ENCODE measurements around the gene SEZ6L.
"Not testable (repeated sequence)": the region's sequence is repeated elsewhere in the genome, so short reads cannot be mapped to it uniquely, and the experiment has no call there.

The SEZ6L gene

DNA sequence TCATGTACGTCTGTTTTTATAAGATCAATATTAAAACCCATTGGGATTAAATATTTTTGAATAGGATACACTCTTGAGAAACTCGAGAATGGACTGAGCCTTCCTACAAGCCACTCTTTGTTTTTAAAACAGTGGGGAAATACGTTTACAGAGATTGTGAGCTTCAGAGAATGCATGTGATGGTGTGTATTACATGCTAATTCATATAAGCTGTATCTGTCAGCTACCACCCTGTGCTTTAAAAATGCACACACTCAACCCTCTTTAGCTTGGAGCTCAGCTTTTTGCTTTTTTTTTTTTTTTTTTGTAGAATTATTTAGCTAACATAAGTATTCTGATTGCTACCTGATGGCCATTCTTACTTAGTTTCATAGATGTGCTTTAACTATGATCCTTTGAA, 213.5 kb downstream of the SEZ6L start:
- no peak for DNase-seq (ENCODE audit: low read depth in 2 of 2)

DNA sequence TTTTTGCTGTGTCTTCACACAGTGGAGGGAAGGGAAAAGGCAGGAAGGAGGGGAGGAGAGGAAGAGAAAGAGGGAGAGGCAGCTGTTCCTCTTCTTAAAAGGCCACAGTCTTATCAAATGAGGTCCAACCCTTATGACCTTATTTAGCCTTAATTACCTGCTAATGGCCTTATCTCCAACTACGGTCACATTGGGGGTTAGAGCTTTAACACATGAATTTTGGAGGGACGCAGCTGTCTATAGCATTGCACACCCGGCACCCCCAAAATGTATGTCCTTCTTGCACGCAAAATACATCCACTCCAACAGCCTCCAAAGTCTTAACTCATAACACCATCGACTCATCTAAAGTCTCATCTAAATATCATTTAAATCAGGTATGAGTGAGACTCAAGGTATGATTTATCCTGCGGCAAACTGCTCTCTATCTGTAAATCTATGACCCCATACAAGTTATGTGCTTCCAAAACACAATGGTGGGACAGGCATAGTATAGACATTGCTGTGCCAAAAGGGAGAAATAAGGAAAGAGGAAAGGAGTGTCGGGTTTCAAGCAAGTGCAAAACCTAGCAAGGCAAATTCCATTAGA, 214.8 kb downstream of the SEZ6L start:
- no peak for DNase-seq (ENCODE audit: low read depth in 2 of 2)

DNA sequence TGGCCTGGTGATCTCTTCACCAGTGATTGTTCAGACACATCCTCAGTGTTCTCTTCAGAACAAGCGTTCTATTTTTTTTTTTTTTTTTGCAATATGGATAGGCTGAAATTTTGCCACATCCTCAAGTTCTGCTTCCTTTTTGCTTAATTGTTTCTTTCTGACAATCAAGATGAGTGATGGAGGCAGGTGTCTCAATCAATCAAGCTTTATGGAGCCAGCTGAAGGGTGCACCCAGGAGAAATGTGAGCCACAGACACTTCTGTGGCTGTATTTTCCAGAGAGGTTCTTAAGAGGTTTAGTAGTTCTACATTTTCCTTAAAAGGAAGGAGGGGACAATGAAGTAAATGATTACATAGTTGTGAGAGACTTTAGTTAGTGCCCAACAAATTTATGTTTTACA, 215.9 kb downstream of the SEZ6L start:
- no peak for DNase-seq (ENCODE audit: low read depth in 2 of 2)

DNA sequence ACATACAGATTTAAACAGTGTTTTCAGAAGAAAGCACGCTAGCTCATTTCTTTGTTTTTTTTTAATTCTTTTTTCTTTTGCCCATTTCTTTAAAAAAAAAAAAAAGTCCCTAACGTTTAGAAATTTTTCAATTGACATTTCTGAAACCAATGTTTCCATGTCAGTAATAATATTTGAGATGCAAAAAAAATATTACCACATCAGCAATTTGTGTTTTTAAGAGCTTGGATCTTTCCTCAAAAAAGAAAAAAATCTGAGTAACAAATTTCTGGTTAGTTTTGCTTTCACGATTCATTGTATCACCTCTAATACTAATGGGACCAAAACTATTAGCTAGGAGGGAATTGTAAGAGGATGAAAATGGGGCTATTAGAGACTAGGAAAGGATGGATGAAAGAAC, 219.9 kb downstream of the SEZ6L start:
- no peak for DNase-seq (ENCODE audit: low read depth in 2 of 2)

DNA sequence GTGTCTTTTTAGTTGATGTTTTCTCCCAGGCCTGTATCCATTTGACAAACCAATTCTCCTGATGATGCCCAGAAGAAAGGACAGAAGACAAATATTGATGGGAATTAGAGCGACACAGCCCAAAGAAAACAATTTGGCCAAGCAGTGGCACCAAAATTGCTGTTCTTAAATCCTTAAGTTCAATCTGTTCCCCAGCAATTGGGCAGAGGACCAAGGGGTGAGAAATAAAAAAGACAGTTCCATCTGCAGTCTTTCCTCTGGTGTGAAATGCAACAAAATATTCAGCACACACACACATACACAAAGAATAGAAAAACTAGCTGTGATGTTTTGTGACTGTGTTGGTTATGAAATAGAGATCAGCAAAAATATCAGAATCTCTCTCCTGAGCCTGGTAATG, 221.8 kb downstream of the SEZ6L start:
- DNase-seq (ENCODE audit: low read depth in 2 of 2) = no peak

DNA sequence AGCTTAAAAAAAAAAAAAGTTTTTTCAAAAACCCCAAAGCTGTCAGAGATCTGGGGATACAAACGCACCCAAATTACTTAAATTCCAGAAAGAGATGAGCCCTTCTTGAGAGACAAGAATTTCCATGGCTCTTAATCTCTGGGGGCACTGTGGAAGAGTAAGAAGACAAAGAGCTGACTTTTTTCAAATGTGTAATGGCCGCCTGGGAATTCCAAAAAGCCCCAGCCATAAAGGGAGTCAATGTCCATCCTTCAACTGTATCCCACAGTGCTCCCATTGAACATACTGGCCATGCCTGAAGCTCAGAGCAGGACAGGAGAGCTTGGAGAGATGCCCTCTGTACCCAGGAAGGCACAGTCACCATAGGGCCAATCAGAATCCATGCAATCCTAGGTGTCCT, 222.4 kb downstream of the SEZ6L start:
- DNase-seq (ENCODE audit: low read depth in 2 of 2) = no peak

DNA sequence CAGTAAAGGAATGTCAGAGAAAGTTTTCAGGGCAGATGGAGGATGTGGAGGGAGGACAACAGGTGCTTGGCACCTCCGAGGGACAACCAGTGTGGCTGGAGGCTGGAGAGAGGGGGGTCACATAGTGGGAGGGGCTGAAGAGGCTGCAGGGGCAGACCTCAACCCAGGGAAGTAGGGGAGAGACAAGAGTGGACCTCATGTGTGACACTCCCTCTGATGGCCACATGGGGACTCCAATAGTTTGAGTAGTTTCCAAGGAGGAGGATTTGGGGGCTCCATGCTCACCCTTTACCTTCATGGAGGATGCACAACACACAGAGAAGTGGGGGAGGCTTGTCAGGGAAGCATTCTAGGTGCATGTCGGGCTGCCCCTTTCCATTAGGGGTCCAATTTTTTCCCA, 224.7 kb downstream of the SEZ6L start:
- no peak for DNase-seq (ENCODE audit: low read depth in 2 of 2)

DNA sequence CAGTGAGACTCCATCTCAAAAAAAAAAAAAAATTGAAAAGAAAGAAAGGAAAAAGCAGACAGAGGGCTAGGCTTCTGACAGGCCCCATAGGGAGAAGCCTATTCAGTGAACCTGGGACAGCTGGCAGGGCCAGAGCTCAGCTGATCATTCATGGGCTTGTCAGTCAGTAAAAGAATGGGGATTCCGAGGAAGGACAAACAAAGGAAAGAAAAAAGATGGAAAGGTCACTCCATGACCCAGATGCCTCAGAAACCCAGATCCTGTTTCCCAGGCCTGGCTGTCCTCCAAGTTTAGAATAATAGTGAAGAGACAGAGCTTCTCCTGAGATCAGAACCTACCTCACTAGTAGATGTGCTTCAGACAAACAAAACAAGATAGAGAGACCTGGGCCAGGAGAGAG, 225.5 kb downstream of the SEZ6L start:
- no peak for DNase-seq (ENCODE audit: low read depth in 2 of 2)

DNA sequence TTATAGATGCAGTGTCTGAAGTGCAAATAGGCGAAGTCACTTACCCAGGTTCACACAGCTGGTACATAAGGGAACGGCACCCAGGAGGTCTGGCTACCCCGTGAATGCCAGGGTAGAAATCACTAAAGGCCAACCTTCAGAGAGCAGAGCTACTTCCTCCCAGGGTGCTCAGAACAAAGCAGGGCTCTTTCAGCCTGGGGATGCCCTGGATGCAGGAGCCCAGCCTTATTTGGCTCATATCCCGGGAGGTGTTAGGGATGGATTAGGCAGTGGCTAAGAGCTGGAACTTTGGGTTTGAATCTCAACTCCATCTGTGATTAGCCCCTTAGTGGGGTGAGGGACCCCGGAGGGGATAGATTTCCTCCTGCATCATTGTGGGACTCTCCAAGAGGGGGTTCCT, 226.7 kb downstream of the SEZ6L start:
- DNase-seq (ENCODE audit: low read depth in 2 of 2) = no peak

DNA sequence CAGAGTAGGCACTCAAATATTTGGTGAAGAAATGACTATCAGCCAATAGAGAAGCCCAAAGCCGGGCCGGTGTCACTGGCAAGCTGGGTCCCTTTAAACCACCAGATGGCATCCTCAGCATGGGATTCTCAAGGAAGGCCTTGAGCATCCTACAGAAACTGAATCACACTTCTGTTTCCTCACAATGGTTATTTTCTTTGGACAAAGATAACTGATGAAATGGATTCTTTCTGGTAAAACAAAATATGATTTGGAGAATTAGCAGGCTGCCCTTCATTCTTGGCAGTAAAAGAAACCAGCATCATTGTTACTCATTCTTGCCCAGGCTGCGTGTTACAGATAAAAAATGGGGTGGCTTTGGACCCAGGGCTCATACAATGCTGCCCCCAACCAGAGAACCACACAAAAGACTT, 229.5 kb downstream of the SEZ6L start:
- peak; percentile 33 to 37 for DNase-seq (ENCODE audit: low read depth in 2 of 2)

DNA sequence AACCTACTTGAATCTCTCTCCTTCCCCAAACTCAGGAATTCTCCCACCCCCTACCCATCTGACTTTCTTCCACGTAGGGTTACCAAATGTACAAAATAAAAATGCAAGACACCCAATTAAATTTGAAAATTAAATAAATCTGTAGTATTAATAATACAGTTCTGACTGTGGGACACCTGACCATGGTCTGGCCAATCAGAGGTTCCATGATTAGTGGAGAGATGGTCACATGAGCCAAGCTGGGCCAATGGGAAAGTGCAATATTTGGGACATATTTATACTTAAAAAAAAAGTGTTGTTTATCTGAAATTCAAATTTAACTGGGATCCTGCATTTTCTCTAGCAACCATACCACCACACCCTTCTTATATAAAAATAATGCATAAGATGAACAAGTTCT, 230.0 kb downstream of the SEZ6L start:
- DNase-seq (ENCODE audit: low read depth in 2 of 2) = no peak

DNA sequence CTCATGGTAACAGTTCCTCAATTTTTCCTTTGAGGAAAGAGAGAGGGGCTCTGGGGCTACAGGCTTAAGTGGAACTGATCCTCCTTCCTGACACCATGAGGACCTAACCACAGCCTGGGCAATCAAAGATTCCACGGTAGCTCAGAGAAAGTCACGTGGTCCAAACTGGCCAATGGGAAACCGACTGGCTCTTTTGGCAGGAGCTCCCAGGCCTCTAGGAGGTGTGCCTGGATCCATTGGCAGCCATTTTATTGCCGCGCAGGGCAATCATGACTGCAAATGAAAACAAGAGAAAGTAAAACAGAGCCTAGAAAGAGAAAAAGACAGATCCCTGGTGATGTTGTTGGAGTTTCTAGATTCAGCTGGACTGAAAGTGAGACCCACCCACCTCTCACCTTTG, 232.5 kb downstream of the SEZ6L start:
- no peak for DNase-seq (ENCODE audit: low read depth in 2 of 2)

DNA sequence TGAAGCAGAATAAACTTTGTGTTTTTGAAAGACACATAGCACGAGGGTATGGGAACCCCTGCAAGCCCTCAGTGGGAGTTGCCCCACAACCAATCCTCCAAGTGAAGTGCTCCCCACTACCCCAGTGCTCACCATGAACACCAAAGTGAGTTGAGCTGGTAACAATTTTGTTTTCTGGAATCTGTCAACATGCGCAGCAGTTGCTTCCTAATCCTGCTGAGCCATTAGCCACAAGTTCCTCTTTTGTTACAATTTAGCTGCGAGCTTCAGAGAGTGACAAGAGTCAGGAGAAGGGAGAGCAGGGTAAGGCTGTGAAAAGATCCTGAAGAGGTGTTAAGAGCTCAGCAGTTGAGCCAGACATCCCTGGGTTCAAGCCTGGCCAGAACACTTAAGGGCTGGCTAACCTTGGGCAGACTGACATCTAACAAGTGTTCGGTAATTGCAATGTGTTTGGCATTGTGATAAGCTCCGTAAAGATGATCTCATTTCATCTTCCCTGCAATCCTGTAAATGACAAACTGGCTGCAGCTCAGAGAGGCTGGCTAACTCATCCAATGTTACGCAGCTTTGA, 235.7 kb downstream of the SEZ6L start:
- DNase-seq (ENCODE audit: low read depth in 2 of 2) = no peak

DNA sequence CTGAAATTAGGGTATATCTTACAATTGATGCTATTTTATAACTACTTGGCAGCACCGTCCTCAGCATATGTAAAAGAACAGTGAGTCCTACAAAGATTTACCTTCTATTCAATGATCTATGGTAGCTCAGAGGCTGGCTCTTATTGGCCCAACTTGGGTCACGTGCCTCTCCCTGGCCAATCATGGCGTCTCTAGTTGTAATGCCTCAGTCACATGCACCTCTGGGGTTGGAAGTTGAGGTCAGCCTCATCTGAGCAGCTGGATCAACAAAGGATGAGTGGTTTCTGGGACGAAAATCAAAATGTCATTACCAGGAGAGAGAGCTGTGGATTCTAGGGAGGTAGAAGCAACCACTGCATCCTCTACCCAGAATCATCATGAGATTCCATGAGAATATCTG, 236.9 kb downstream of the SEZ6L start:
- DNase-seq (ENCODE audit: low read depth in 2 of 2) = no peak

DNA sequence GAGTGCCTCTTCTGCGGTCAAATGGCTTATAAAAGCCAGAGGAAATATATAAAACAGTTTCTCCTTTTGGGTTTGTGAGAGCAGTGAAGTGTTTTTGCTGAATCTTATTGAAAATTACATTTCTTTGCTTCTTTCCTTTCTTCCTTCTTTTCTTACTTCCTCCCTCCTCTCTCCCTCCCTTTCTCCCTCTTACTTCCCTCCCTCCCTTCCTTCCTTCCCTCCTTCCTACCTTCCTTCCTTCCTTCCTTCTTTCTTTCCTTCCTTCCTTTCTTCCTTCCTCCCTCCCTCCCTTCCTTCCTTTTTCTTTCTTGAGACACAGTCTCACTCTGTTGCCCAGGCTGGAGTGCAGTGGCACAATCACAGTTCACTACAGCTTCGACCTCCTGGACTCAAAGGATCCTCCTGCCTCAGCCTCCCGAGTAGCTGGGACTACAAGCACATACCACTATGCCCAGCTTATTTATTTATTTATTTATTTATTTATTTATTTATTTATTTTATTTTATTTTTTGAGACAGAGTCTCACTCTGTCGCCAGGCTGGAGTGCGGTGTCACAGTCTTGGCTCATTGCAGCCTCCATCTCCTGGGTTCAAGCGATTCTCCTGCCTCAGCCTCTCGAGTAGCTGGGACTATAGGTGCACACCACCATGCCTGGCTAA, 239.4 kb downstream of the SEZ6L start:
- not testable (repeated sequence) for DNase-seq (ENCODE audit: low read depth in 2 of 2)

DNA sequence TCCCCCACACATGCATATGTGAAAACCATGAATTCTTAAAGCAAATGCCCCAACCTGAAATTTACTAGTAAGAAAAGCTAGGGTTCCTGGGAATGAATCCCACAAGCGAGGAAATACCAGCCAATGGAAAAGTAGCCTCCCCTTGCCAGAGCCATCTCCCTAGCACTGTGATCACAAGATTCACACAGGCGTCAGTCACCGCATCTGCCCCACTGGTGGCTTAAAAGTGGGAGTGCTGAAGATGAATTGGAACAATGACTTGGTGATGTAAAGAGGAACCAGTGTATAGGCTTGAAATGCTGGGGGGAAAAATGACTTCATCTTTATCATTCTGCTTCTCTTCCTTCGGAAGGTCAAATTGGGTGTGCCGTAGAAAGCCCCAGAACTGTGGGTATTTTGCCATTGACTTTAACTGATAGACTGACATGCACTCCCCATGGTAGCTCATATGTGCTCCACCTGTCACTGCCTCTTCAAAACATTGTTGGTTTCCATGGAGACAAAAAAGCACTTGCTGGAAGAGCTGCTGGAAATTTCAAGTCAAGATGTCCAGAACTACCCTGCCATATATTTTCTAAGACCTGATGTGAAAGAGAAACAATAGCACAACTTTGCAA, 240.6 kb downstream of the SEZ6L start:
- no peak for DNase-seq (ENCODE audit: low read depth in 2 of 2)

DNA sequence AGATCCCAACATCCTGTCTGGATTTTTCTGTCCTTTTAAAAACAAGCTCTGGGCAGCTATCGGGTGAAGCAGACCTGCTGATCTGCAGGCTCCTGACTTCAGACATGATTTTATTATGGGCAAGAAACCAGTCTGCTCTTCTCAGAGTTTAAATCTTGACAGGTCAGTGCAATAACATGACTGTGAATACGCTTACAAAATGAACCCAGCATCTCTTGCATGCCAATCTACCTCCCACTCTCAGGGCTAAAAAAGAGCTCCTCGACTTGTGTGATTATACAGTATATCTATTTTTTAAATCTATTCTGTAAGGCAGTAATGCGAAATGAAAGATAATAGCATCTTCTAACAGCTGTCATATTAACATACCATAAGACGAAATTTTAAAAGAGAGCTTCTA, 241.1 kb downstream of the SEZ6L start:
- no peak for DNase-seq (ENCODE audit: low read depth in 2 of 2)

DNA sequence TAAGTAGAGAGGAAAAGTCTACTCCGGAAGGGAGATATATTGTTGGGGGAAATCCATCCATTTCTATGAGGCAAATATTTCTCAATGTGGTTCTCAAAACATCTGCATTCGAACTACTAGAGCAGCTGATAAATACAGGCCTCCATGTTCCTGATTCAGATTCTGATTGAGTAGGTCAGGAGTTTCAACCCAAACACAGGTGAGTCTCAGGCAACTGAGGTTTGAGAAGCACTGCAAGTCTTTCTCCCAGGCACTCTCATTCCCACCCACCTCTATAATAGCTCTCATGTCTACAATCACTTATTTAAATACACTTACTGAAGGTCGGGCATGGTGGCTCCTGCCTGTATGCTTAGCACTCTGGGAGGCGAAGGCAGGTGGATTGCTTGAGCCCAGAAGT, 245.1 kb downstream of the SEZ6L start:
- no peak for DNase-seq (ENCODE audit: low read depth in 2 of 2)

DNA sequence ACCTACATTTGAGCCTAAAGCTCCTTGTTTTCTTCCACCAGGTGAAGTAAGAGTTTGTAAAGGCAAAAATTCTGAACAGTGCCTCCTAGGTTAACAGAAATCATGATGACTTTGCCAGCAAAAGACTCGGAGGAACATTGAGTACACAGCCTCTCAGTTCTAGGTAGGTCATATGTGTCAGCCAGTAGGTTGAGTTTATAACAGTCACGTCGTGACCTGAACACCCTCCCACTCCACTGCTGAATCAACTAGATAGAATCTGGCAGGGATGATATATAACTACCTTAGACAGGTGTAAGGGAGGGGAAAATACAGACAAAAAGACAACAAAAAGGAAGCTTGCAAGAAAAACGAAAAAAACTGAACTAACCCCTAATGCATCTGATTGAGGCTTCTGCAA, 247.0 kb downstream of the SEZ6L start:
- no peak for DNase-seq (ENCODE audit: low read depth in 2 of 2)

DNA sequence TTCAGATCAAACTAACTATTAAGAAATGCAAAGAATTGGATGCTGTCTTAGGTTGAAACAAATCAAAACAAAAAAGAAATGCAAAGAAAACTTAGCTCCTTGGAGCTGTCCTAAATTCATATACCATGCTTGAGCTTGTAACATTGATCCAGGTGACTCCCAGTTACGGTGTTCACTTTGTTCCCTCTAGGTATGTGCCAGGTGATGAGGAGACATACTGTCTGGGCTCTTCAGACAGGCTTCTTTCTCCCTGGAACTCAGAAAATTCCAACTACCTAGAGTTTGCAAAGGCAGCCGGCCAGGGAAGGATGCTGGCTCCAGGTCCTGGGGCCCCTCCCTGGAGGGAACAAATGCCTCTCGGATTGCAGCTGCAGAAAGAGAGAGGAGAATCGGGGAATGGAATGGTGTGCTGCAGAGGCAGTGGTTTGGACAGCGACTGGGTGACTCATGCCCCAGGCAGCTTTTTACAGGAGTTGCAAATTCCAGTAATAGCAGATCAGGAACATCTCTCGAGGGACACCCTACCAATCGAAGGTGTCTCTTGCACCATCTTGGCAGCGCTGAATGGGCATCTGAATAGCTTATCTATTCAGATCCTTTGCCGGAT, 247.5 kb downstream of the SEZ6L start:
- no peak for DNase-seq (ENCODE audit: low read depth in 2 of 2)

DNA sequence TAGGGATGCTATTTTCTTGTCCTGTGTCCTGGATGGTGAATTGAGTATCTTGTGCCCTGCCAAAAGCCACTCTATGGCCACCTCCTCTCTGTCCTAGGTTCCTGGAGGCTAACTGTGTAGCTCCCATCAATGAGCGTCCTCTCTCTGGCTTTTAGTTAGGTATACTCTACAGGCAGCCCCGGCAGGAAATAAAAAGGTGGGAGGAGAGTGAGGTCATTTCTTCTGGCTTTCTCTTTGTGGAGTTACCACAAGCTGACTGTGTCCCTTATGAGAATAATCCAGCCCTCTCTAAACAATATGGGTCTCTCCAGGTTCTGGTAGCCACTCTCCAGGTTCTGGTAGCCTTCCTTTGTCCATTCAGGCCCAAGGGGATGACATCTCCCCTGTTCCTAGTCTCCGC, 248.1 kb downstream of the SEZ6L start:
- no peak for DNase-seq (ENCODE audit: low read depth in 2 of 2)

DNA sequence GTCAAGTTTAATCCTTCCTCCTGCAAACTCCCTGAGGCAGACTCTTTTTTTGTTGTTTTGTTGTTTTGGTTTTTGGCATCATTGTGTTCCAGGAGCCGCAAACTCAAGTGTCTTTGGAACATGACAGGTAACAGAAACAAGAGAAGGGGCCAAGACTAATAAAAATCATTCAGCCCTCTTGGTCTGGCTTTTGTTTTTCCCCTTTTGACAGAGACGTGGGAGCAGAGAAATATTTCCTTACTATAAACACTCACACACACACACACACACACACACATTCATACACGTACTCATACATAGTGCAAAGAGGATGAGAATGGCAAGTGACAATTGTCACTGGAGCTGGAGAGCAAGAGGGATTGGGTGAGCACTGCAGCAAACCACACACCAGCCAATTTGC, 249.4 kb downstream of the SEZ6L start:
- no peak for DNase-seq (ENCODE audit: low read depth in 2 of 2)

DNA sequence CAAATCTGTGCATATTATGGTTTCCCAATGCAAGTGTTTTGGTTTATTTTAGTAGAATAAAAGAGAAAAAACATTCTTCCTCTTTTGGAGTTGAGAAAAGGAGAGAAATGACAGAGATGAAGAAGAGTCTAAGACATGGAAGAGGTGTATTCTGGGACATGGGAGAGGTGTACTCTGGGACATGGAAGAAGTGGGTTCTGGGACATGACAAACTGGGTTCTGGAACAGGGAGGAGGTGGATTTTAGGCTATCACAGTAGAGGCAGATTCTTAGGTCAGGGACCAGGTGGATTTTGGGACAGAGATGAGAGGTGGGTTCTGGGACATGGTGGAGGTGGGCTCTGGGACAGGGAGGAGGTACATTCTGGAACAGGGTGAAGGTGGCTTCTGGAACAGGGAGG, 257.7 kb downstream of the SEZ6L start:
- DNase-seq (ENCODE audit: low read depth in 2 of 2) = no peak
